ENCODE measurements around the gene MEGF11. TPM values are rescaled to one million over a fixed set of nuclear protein-coding genes. Genes with fewer than 3 reads are reported as not detected.

MEGF11 gene
- polyA plus RNA-seq, 12 donors: 0.12 to 1.6 (median 0.60) TPM; not detected in 2

DNA sequence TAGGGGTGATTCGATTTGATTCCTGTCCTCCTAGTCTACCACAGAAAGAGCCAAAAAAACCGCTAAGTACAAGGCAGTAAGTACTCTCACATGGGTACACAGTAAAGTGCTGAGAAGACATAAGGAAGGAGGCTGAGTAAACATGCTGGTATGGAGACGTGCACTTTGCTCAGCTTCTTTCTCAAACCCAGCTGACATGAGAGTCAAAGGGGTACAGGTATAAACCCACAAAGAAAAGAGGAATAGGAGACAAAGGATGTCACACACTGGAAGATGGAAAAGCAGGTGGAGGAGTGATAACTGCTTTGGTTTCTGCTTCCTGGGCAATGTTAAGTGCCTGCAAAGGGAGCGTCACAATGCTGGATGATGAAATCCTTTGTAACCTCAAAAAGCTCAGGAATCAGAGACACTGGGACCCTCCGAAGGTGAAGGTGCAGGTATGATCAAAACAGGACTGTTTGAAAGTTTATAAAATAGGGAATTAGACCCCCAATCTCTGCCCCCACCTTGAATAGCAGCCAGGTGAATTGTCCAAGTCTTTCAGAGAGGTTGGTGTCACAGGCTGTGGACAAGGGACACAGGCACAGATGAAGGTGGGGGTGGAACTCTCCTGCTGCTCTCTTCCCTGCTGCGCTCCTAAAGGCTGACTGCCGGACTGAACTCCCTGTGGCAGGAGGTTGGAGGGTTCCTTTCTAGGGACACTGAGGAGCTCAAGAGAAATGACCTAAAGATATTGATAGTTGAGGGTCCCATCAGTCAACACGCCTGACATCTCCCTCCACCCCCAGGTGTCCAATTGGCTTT is 282.4 kb downstream of the MEGF11 start:
- DNase-seq: no peak

- no peak for DNase-seq
Measured at GRCh38 chr15:65969865-65970816, 283.4 kb downstream of the MEGF11 start.

GRCh38 chr15:65968511-65968910 is 285.0 kb downstream of the MEGF11 start:
- DNase-seq: no peak

- DNase-seq: no peak
Measured at GRCh38 chr15:65964792-65965433, 288.6 kb downstream of the MEGF11 start.

GRCh38 chr15:65963911-65964482 is 289.6 kb downstream of the MEGF11 start:
- DNase-seq: no peak

DNA sequence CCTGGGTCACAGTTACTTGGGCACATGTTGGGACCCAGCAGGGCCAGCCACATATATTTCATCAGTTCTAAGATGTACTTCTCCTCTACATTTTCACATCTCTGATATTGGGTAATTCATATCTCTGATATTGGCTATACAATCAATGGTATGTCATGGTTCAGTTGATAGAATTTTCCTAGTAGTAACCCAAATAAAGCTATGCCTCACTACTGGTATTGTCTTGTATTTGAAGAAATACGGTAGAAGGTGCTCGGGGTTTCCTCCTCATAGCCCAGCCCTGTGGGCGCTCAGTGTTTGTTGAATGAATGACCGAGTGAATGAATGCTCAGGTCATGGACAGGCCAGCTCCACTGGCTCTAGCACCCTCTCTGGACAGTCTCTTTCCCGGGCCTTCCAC is 290.2 kb downstream of the MEGF11 start:
- DNase-seq: no peak

DNA sequence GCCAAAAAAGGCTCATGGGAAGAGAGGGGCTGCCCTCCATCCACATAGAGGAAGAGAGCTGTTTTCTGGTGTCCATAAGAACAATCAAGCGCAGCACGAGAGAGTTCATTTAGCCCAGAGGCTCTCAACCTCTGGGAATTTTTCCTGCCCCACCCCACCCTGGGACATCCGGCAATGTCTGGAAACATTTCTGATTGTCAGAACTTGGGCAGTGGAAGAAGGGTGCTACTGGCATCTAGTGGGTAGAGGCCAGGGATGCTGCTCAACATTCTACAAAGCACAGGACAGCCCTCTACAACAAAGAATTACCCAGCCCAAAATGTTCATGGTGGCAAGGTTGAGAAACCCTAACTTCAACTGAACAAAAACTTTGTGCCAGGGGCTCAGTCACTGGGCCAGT is 291.4 kb downstream of the MEGF11 start:
- no peak for DNase-seq

DNA sequence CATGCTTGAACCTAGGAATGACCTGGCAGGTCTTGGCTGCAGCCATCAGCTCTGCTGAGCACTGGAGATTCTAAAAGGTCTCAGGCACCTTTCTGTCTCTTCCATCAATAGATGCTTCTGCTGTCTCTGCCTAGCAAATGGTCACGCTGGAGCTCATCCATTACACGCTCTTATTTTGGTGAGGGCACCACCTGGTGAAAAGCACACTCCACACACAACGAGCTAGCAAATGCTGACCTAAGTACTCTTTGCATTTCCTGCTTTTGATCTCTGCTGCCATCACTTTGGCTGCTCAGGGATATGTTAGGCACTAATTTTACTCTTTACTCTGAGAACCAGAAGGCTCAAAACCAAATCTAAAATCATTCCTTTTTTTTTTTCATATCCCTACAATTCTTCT is 293.0 kb downstream of the MEGF11 start:
- DNase-seq: no peak

DNA sequence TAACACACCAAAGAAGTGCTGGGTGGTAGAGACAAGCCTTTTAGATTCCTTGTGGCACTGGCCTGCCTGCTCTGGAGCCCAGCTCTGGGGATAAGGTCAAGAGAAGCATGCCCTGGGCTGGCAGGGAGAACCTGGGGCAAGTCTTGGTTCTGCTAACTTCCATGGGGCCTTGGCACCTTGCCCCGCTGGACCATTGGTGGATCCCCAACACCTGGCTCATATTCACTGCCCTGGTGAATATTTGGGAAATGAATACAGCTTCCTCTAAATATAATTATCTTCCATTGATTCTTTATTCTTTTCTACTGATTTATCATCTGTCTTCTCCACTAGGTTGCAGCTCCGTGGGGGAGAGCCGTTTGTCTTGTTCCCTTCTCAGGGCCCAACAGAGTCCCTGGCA is 294.7 kb downstream of the MEGF11 start:
- no peak for DNase-seq

DNA sequence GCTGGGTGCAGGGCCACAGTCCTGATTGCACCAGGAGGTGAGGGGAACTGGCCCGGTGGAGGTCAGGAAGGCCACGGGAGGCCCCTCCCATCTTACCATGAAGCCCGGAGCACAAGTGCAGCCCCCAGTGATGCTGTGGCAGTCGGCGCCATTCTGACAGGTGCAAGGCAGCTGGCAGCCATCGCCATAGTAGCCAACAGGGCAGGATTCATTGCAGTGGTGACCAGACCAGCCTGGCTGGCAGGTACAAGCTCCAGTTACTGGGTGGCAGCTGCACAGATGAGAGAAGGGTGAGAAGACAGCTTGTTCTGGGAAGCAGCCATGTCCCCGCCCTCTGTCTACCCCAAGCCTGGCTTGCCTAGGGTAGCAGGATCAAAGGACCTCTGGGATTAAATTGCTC is 296.1 kb downstream of the MEGF11 start:
- no peak for DNase-seq

DNA sequence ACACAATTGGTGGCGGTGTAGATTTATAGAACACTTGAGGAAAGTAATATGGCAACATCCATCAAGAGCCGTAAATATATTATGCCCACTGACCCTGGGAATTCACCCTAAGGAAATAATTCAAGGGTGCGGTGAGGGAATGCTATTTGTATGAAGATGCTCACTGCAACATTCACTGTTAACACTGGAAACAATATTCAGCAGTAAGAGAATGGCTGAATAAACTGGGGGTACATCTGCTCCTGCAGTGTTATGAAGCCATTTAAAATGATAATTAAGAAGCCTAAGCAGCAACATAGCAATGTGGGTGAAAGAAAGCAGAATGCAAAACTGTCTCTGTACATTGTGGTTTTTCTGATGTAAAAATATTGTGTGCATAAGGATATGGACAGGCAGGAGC is 296.7 kb downstream of the MEGF11 start:
- DNase-seq: no peak

DNA sequence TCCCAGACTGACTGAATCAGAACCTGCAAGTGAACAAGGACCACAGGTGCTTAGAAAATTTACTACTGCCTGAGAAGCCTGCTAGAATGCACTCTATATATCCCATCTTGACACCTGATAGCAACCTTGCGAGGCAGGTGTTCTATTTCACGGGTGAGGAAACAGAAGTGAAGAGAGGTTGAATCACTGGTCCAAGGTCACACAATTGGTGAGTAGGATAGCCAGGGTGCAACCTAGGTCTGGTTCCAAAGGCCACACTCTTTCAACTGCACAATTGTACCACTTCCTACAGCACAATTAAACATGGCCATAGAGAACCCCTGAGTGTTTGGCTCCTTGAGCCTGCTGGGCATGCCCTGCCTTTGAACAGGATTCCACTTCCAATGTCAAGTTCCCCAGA is 297.2 kb downstream of the MEGF11 start:
- no peak for DNase-seq

GRCh38 chr15:65954289-65954741 is 299.2 kb downstream of the MEGF11 start:
- DNase-seq: no peak

GRCh38 chr15:65953622-65954021 is 299.9 kb downstream of the MEGF11 start:
- DNase-seq: no peak

DNA sequence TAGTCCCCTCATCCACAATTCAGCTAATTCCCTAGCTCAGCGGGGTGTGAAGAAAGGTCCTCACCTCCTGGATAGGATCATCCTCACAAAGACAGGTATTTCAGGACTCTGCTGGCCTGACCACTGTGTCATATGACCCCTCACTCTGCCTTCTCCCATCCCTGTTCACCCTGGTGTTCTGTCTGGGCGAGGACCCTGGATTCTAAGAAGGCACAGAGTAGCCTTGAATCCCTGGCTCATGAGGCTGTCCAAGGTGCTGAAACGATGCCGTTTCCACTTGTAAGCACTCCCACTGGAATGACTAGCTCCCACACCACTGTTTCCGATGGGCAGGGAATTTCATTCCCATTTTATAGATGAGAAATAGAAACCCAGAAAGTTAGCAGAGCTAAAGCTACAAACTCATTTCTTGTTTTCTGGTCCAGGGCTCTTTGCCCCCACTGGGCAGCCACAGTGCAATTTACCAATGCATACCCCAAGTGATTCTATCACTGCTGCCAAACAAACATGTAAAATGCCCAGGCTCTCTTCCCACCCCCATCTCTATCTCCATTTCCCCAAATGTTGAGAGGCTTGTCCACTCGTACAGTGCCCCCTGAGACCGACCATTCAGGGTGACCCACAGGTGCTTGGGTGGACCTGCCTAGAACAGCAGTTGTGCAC is 301.0 kb downstream of the MEGF11 start:
- peak; percentile 41 for DNase-seq

DNA sequence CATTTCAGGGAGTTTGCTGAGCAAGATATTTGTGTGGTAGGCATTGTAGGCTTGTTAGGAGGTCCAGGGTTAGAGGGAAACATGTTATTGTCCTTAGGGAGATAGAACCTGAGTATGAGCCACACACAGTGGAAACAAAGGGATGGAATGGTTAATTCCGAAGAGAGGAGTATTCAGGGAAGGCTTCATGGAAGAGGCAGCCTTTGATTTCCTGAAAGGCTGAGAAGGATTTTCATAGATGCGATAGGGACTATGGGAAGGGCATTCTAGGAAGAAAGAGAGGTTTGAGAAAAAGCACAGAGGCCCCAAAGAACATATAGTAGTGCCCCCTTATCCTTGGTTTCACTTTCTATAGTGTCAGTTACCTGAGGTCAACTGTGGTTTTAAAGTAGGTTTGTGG is 302.5 kb downstream of the MEGF11 start:
- DNase-seq: no peak

DNA sequence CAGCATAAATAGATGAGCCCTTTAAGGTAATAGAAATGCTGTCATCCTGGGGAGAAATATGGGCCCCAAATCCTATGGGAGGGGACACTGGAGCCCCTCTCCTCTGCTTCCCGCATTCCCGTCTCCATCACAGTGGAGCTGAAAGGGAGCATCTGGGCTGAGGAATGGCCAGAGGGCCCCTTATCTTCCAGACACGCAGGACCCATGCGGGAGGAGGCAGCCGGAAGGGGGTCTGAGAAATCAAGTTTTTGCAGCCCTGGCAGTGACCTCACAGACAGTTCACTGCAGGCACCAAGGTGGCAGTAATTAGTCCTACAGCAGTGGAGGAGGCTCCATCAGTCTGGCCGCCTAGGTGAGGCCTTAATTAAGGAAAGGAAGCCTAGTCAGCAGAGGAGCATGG is 304.1 kb downstream of the MEGF11 start:
- no peak for DNase-seq

- DNase-seq: no peak
Measured at GRCh38 chr15:65949011-65949410, 304.5 kb downstream of the MEGF11 start.

DNA sequence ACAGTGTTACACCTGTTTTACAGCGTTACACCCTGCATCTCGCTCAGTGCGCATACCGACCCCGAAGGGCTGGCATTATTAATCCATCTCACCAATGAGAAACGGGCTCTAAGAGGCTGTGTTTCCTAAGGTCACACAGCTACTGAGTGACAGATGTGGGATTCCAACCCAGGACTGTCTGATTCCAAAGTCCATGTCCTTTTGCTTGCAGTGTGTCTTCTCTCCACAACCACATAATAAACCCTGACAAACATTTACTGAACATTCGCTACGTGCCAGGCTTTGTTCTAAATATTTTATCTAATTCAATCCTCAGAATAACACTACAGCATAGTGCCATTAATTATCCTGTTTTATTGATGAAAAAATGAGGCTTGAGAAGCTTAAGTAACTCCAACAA is 305.2 kb downstream of the MEGF11 start:
- DNase-seq: no peak

DNA sequence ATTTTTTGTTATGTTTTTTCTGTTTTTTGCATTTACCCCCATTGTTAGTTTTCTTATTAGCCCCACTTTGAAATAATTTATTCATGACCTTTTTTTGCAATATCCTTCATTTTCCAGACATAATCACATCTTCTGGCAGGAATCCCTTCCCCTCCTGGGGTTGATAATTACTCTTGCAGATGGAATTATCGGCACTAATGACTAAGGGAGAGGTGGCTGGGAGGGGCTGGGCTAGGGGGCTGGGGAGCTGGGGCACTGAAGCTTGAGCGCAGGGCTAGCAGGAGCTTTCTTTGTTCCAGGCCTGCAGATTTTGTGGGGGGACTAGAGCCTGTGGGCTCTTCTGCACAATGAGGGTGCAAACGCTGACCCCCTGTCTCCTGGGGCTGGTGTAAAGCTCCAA is 306.5 kb downstream of the MEGF11 start:
- DNase-seq: no peak

DNA sequence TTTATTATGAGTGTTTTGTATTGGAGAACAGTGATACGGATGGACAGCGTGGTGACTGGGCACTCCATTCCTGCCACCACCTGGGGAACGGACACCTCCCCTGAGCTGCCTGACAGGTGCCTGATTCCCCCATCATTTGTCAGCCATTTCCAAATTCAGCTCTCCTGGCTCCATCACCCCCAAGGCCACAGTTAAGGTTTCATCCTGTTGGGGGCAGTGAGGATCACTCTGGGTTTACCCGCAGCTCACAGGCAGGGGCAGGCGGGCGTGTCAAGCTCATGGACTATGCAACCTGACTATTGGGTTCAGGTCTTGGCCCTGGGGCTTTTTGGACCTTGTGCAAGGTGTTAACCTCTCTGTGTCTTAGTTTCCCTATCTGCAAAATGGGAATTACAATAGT is 307.9 kb downstream of the MEGF11 start:
- DNase-seq: no peak

Data from muscle of arm (tissue), 12 donors.